ENCODE measurements around the gene KCNK13. TPM values are rescaled to one million over a fixed set of nuclear protein-coding genes. Genes with fewer than 3 reads are reported as not detected.

Gene KCNK13
- total and polyA plus RNA-seq, 2 of the 4 experiments (the other 2 are of a cell fraction) = not detected

- Histone ChIP-seq H3K79me1 (ENCODE audit: low read depth in 1 of 2, low read length in 2 of 2) (peaks cover 0 to 3% of the 10 kb centered on the region in 2 experiments; a peak in 2 of 4 replicates), H3K27me3 (ENCODE audit: control insufficient read depth, insufficient read depth, low read length) (no peaks in the 10 kb centered on the region), H2AFZ (replicated peaks; ENCODE audit: low read length, poor library complexity) (no peak overlapping the region), H4K8ac (ENCODE audit: low read depth in 2 of 2, low read length in 2 of 2) (no peak overlapping the region), H2BK20ac (ENCODE audit: low read depth, low read length) (no peak overlapping the region), H4K5ac (ENCODE audit: low read depth, low read length) (no peak overlapping the region), H2BK15ac (ENCODE audit: low read depth, low read length) (no peak overlapping the region), H3K23ac (ENCODE audit: low read depth, low read length) (no peak overlapping the region), H3K4me2 (ENCODE audit: low read depth, low read length) (no peak overlapping the region), H3K4me1 (ENCODE audit: control insufficient read depth, insufficient read depth, low read length) (no peaks in the 10 kb centered on the region), H3K4me3 (ENCODE audit: insufficient read depth, low read depth, low read length) (no peak overlapping the region), H3K14ac (replicated peaks; ENCODE audit: low read depth, low read length) (no peak overlapping the region), H2BK5ac (ENCODE audit: low read depth, low read length, poor library complexity, severe bottlenecking) (no peak overlapping the region), H3K56ac (ENCODE audit: extremely low read depth, insufficient read depth, low read length) (no peak overlapping the region), H3K9me1 (ENCODE audit: insufficient read depth, low read length) (peaks cover 6% of the 10 kb centered on the region; the same call in 1 of the 2 replicates), H3K9me3 (ENCODE audit: control insufficient read depth, insufficient read depth, low read length) (no peaks in the 10 kb centered on the region), H4K91ac (ENCODE audit: insufficient read depth, low read depth, low read length) (no peak overlapping the region), H4K20me1 (ENCODE audit: insufficient read depth, low read length) (no peaks in the 10 kb centered on the region), H3K9ac (ENCODE audit: low read depth, low read length) (no peak overlapping the region), H3K18ac (ENCODE audit: low read depth, low read length) (no peak overlapping the region), H3K27ac (ENCODE audit: insufficient read depth, low read length) (no peak overlapping the region), H3K36me3 (ENCODE audit: control insufficient read depth, insufficient read depth, low read length) (peaks cover 21% of the 10 kb centered on the region), H2AK5ac (ENCODE audit: low read depth, low read length) (no peak overlapping the region), H2AK9ac (replicated peaks; ENCODE audit: low read depth, low read length, poor library complexity) (no peak overlapping the region), H2BK120ac (ENCODE audit: low read depth, low read length) (no peak overlapping the region), H3K4ac (ENCODE audit: low read depth, low read length) (no peak overlapping the region)
- in situ Hi-C loops (cut with MboI; ENCODE audit: low sequenced_read_pairs) = no loop called here
- TF ChIP-seq RCOR1 (IDR thresholded peaks at IDR 0.05; ENCODE audit: insufficient replicate concordance, low read length) (no peak), POLR2A (IDR thresholded peaks at IDR 0.05; ENCODE audit: low read depth, low read length) (no peak), CEBPB (IDR thresholded peaks at IDR 0.05; ENCODE audit: low read depth, low read length) (no peak), USF2 (IDR thresholded peaks at IDR 0.05; ENCODE audit: low read depth, low read length) (no peak), MAFK (IDR thresholded peaks at IDR 0.05; ENCODE audit: low read depth, low read length) (no peak), ELK1 (IDR thresholded peaks at IDR 0.05; ENCODE audit: borderline replicate concordance, low read depth, low read length) (no peak), BHLHE40 (IDR thresholded peaks at IDR 0.05; ENCODE audit: low read depth, low read length) (no peak), RFX5 (IDR thresholded peaks at IDR 0.05; ENCODE audit: low read depth, low read length) (no peak), FOS (IDR thresholded peaks at IDR 0.05; ENCODE audit: low read depth, low read length) (no peak), SMC3 (IDR thresholded peaks at IDR 0.05; ENCODE audit: low read depth, low read length) (no peak), MAZ (IDR thresholded peaks at IDR 0.05; ENCODE audit: borderline replicate concordance, low read depth, low read length) (no peak), CHD1 (IDR thresholded peaks at IDR 0.05; ENCODE audit: low read depth, low read length) (no peak), CTCF (conservative IDR thresholded peaks at IDR 0.05; ENCODE audit: low read depth, low read length) (no peak)
- dilution Hi-C loops (cut with HindIII; ENCODE audit: low sequenced_read_pairs, unreplicated experiment) = no loop called here
- ChIA-PET CTCF (no interaction called here), POLR2A (ENCODE audit: unreplicated experiment) (no interaction called here)
- no TSS peak for BruUV-seq (replicated peaks)
- ATAC-seq (ENCODE audit: low read depth) (no peak), DNase-seq (no peak)
- intact Hi-C loops (cut with micrococcal nuclease) = no loop called here
- 89% methylated on average over 4 of the region's 6 CpGs; no CpG with 5 or more reads in 1 of the 2 experiments for WGBS, 2 experiments (ENCODE audit: extremely low coverage in 2 of 2, insufficient read length in 1 of 2)
These were observed 26.8 kb upstream of the KCNK13 start for GRCh38 chr14:90034835-90035525.
